ENCODE measurements around the gene LRRC1.
A peak's percentile ranks its signal among the peaks of the same experiment; 100 is the strongest.

The LRRC1 gene

GRCh38 chr6:53922539-53922981, 127.8 kb downstream of the LRRC1 start:
- no peak overlapping the region for H3K4me3 ChIP-seq (replicated peaks; ENCODE audit: low read depth, low read length)

GRCh38 chr6:53924277-53924676, 129.5 kb downstream of the LRRC1 start:
- no peak for TF ChIP-seq CTCF (IDR thresholded peaks at IDR 0.05; ENCODE audit: low read length, missing control alignments)
- no peak for DNase-seq (ENCODE audit: low read depth)
- no peak overlapping the region for H3K4me3 ChIP-seq (replicated peaks; ENCODE audit: low read depth, low read length)

More at GRCh38 chr6:53922539-53922981, 127.8 kb downstream of the LRRC1 start:
- DNase-seq (ENCODE audit: low read depth), result no peak
- TF ChIP-seq CTCF (IDR thresholded peaks at IDR 0.05; ENCODE audit: low read length, missing control alignments), result no peak

- DNase-seq (ENCODE audit: low read depth), result no peak
- H3K4me3 ChIP-seq (replicated peaks; ENCODE audit: low read depth, low read length), result no peak overlapping the region
- no peak for TF ChIP-seq CTCF (IDR thresholded peaks at IDR 0.05; ENCODE audit: low read length, missing control alignments)
Observed at GRCh38 chr6:53924821-53925422, 130.1 kb downstream of the LRRC1 start.

- no peak for DNase-seq (ENCODE audit: low read depth)
- TF ChIP-seq CTCF (IDR thresholded peaks at IDR 0.05; ENCODE audit: low read length, missing control alignments), result no peak
- H3K4me3 ChIP-seq (replicated peaks; ENCODE audit: low read depth, low read length), result no peak overlapping the region
Observed at GRCh38 chr6:53925891-53926290, 131.1 kb downstream of the LRRC1 start.

- DNase-seq (ENCODE audit: low read depth), result peak; percentile 40
Observed at GRCh38 chr6:53926505-53926904, 131.7 kb downstream of the LRRC1 start.

GRCh38 chr6:53928641-53929040, 133.8 kb downstream of the LRRC1 start:
- TF ChIP-seq CTCF (IDR thresholded peaks at IDR 0.05; ENCODE audit: low read length, missing control alignments), result no peak
- no peak overlapping the region for H3K4me3 ChIP-seq (replicated peaks; ENCODE audit: low read depth, low read length)
- DNase-seq (ENCODE audit: low read depth), result no peak

More at GRCh38 chr6:53926505-53926904, 131.7 kb downstream of the LRRC1 start:
- TF ChIP-seq CTCF (IDR thresholded peaks at IDR 0.05; ENCODE audit: low read length, missing control alignments), result no peak
- no peak overlapping the region for H3K4me3 ChIP-seq (replicated peaks; ENCODE audit: low read depth, low read length)
